ENCODE data around the gene TRAK1. TPM values are rescaled to one million over a fixed set of nuclear protein-coding genes. Genes with fewer than 3 reads are reported as not detected.
A peak's percentile ranks its signal among the peaks of the same experiment; 100 is the strongest.
"Not testable (repeated sequence)": the region's sequence is repeated elsewhere in the genome, so short reads cannot be mapped to it uniquely, and the experiment has no call there.

The TRAK1 gene
- total RNA-seq, result 100 to 1,000 TPM in 1 of 6 donors, 10 to 100 TPM in 5; 46.7 to 107 (median 74.7) TPM

- Histone ChIP-seq H3K27me3 (no peaks in the 10 kb centered on the region), H3K36me3 (peaks cover 4 to 37% (median 16%) of the 10 kb centered on the region in 4 donors), H3K4me1 (peaks cover 0 to 7% (median 0%) of the 10 kb centered on the region in 4 donors), H3K9me3 (no peaks in the 10 kb centered on the region), H3K4me3 (peak within 1 kb of the TSS in 2 of 4 donors; percentile 17 to 31), H3K27ac (peak within 1 kb of the TSS; percentile 50 to 55 (median 54))
- TF ChIP-seq POLR2A (IDR thresholded peaks at IDR 0.05), result no peak
- no peak for TF ChIP-seq POLR2AphosphoS5 (IDR thresholded peaks at IDR 0.05)
- no peak for TF ChIP-seq EP300 (IDR thresholded peaks at IDR 0.05)
- TF ChIP-seq CTCF (IDR thresholded peaks at IDR 0.05), result no peak
- ATAC-seq (ENCODE audit: low FRiP score in 2 of 2), result peak in 1 of 2 donors; percentile 77
- 66 to 79% methylated on average over 8 to 14 of the region's 14 CpGs for WGBS, 2 donors
- DNase-seq, result no peak
Observed at GRCh38 chr3:42090973-42091731, at the start of gene TRAK1. TRAK1 (plus strand) TSS chr3:42091357; CDS start chr3:42091470, 113 bp downstream.

- no peak for TF ChIP-seq CTCF (IDR thresholded peaks at IDR 0.05)
- TF ChIP-seq POLR2AphosphoS5 (IDR thresholded peaks at IDR 0.05), result no peak
- TF ChIP-seq EP300 (IDR thresholded peaks at IDR 0.05), result no peak
- TF ChIP-seq POLR2A (IDR thresholded peaks at IDR 0.05), result no peak
- Histone ChIP-seq H3K4me3 (no peak overlapping the region), H3K27ac (peak overlapping the region in 3 of 4 donors; percentile 50 to 74 (median 64)), H3K4me1 (peaks cover 17 to 36% (median 28%) of the 10 kb centered on the region in 4 donors), H3K27me3 (no peaks in the 10 kb centered on the region), H3K9me3 (no peaks in the 10 kb centered on the region), H3K36me3 (no peaks in the 10 kb centered on the region)
- ATAC-seq (ENCODE audit: low FRiP score in 2 of 2) (peak in 1 of 2 donors; percentile 71), DNase-seq (no peak)
- 43 to 45% methylated on average over 5 of the region's 5 CpGs for WGBS, 2 donors
Observed at GRCh38 chr3:42042747-42043098, 48.4 kb upstream of the TRAK1 start.

GRCh38 chr3:42043099-42043813 lies 47.9 kb upstream of the TRAK1 start:
- Histone ChIP-seq H3K4me3 (no peak overlapping the region), H3K27me3 (no peaks in the 10 kb centered on the region), H3K27ac (peak overlapping the region; percentile 50 to 74 (median 62)), H3K9me3 (no peaks in the 10 kb centered on the region), H3K36me3 (no peaks in the 10 kb centered on the region), H3K4me1 (peaks cover 17 to 36% (median 26%) of the 10 kb centered on the region in 4 donors)
- no peak for DNase-seq
- WGBS, 2 donors, result 33 to 48% methylated on average over 8 to 9 of the region's 9 CpGs
- TF ChIP-seq EP300 (IDR thresholded peaks at IDR 0.05) (no peak), POLR2AphosphoS5 (IDR thresholded peaks at IDR 0.05) (no peak), POLR2A (IDR thresholded peaks at IDR 0.05) (no peak), CTCF (IDR thresholded peaks at IDR 0.05) (no peak)
- ATAC-seq (ENCODE audit: low FRiP score in 2 of 2), result peak; percentile 57 to 74

- 90 to 97% methylated on average over 2 of the region's 2 CpGs for WGBS, 2 donors
- DNase-seq (no peak), ATAC-seq (ENCODE audit: low FRiP score in 2 of 2) (no peak)
- H3K27me3 ChIP-seq, result no peaks in the 10 kb centered on the region
- H3K4me1 ChIP-seq, result peaks cover 17 to 33% (median 28%) of the 10 kb centered on the region in 4 donors
- H3K36me3 ChIP-seq, result no peaks in the 10 kb centered on the region
- peak overlapping the region in 1 of 4 donors; percentile 29 for H3K27ac ChIP-seq
- H3K4me3 ChIP-seq, result no peak overlapping the region
- no peak for TF ChIP-seq POLR2AphosphoS5 (IDR thresholded peaks at IDR 0.05)
- no peak for TF ChIP-seq CTCF (IDR thresholded peaks at IDR 0.05)
- TF ChIP-seq EP300 (IDR thresholded peaks at IDR 0.05), result no peak
- no peak for TF ChIP-seq POLR2A (IDR thresholded peaks at IDR 0.05)
- H3K9me3 ChIP-seq, result no peaks in the 10 kb centered on the region
Observed at GRCh38 chr3:42045708-42046243, 45.4 kb upstream of the TRAK1 start.

GRCh38 chr3:42048526-42048925 lies 42.6 kb upstream of the TRAK1 start:
- not testable (repeated sequence) for H3K4me3 ChIP-seq; H3K9me3 ChIP-seq; H3K27me3 ChIP-seq; DNase-seq; ATAC-seq (ENCODE audit: low FRiP score in 2 of 2); H3K36me3 ChIP-seq; H3K27ac ChIP-seq
- H3K4me1 ChIP-seq, result peaks cover 28 to 48% (median 32%) of the 10 kb centered on the region in 4 donors
- 38 to 53% methylated on average over 4 of the region's 4 CpGs for WGBS, 2 donors
